SK-N-SH (cell line): ENCODE measurements around the gene ZMYND8.

Experiments used
- EP300 ChIP-seq, 2 experiments: IDR thresholded peaks; 2 replicates each; pipeline versions ENCODE4 v1.4.0 to v1.6.1; 2012; ENCODE audit warnings: borderline replicate concordance in 1 of 2, low read depth in 1 of 2, low read length in 1 of 2
- MEF2A ChIP-seq: IDR thresholded peaks from 2 replicates; pipeline ENCODE4 v1.4.0; 2012; ENCODE audit warnings: low read depth, borderline replicate concordance
- NFIC ChIP-seq: IDR thresholded peaks from 2 replicates; pipeline ENCODE4 v1.4.0; 2012; ENCODE audit warnings: borderline replicate concordance
- NRF1 ChIP-seq: IDR thresholded peaks from 2 replicates; pipeline ENCODE4 v1.6.1; 2012; ENCODE audit warnings: low read depth, mild to moderate bottlenecking, low read length
- POLR2AphosphoS5 ChIP-seq: IDR thresholded peaks from 2 replicates; pipeline ENCODE4 v1.6.1; 2012; ENCODE audit warnings: low read depth, low read length
- RCOR1 ChIP-seq: fragments of 150-350 bp; IDR thresholded peaks from 2 replicates; pipeline ENCODE4 v1.6.1; 2017; ENCODE audit warnings: antibody characterized with exemption, low read length
- SMC3 ChIP-seq: IDR thresholded peaks from 2 replicates; pipeline ENCODE4 v1.6.1; 2012; ENCODE audit warnings: low read depth, low read length, improper control_type of control experiment
- TAF1 ChIP-seq: IDR thresholded peaks from 2 replicates; pipeline ENCODE4 v1.6.1; 2012; ENCODE audit warnings: low read depth, mild to moderate bottlenecking, low read length, moderate library complexity, borderline replicate concordance
- TF ChIP-seq, protein P1 (sequence below): fragments of 200-600 bp; sonication (generic); IDR thresholded peaks from 2 replicates; pipeline ENCODE4 v1.6.1; 2017; ENCODE audit warnings: antibody characterized with exemption, mild to moderate bottlenecking, moderate library complexity
- TF ChIP-seq, protein P2 (sequence below): IDR thresholded peaks from 2 replicates; pipeline ENCODE4 v1.6.1; 2012; ENCODE audit warnings: mild to moderate bottlenecking, low read depth, low read length, moderate library complexity

DNA sequence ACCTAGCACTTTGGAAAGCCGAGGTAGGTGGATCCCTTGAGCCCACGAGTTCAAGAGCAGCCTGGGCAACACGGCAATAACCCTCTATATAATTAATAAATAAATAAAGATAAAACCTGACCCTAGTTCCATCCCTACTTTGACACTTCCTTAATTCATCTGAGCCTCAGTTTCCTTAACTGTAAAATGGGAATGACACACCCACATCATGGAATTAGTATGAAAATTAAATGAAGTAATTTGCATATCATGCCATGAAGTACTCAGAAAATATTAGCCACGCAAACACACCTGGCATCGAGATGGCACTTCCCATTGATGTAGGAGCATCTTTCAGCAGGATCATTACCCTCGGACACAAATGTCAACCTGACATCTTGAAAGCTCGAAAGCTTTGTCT is 19.1 kb downstream of the ZMYND8 start:
- TF ChIP-seq MEF2A (no peak), TAF1 (no peak), SMC3 (no peak), NFIC (no peak), POLR2AphosphoS5 (no peak), EP300 (IDR thresholded peaks at IDR 0.05; ENCODE audit: borderline replicate concordance in 1 of 2, low read depth in 1 of 2, low read length in 1 of 2) (no peak), NRF1 (no peak), RCOR1 (no peak)
- TF ChIP-seq, protein P1, sequence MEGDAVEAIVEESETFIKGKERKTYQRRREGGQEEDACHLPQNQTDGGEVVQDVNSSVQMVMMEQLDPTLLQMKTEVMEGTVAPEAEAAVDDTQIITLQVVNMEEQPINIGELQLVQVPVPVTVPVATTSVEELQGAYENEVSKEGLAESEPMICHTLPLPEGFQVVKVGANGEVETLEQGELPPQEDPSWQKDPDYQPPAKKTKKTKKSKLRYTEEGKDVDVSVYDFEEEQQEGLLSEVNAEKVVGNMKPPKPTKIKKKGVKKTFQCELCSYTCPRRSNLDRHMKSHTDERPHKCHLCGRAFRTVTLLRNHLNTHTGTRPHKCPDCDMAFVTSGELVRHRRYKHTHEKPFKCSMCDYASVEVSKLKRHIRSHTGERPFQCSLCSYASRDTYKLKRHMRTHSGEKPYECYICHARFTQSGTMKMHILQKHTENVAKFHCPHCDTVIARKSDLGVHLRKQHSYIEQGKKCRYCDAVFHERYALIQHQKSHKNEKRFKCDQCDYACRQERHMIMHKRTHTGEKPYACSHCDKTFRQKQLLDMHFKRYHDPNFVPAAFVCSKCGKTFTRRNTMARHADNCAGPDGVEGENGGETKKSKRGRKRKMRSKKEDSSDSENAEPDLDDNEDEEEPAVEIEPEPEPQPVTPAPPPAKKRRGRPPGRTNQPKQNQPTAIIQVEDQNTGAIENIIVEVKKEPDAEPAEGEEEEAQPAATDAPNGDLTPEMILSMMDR, result no peak
- TF ChIP-seq, protein P2, sequence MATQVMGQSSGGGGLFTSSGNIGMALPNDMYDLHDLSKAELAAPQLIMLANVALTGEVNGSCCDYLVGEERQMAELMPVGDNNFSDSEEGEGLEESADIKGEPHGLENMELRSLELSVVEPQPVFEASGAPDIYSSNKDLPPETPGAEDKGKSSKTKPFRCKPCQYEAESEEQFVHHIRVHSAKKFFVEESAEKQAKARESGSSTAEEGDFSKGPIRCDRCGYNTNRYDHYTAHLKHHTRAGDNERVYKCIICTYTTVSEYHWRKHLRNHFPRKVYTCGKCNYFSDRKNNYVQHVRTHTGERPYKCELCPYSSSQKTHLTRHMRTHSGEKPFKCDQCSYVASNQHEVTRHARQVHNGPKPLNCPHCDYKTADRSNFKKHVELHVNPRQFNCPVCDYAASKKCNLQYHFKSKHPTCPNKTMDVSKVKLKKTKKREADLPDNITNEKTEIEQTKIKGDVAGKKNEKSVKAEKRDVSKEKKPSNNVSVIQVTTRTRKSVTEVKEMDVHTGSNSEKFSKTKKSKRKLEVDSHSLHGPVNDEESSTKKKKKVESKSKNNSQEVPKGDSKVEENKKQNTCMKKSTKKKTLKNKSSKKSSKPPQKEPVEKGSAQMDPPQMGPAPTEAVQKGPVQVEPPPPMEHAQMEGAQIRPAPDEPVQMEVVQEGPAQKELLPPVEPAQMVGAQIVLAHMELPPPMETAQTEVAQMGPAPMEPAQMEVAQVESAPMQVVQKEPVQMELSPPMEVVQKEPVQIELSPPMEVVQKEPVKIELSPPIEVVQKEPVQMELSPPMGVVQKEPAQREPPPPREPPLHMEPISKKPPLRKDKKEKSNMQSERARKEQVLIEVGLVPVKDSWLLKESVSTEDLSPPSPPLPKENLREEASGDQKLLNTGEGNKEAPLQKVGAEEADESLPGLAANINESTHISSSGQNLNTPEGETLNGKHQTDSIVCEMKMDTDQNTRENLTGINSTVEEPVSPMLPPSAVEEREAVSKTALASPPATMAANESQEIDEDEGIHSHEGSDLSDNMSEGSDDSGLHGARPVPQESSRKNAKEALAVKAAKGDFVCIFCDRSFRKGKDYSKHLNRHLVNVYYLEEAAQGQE, result no peak
